Loucy (cell line): ENCODE measurements around the gene ZNF667.

Experiments
- H2AFZ ChIP-seq: fragments of 200-600 bp; sonication (generic); 2 replicates; pipeline ENCODE4 v1.6.0; 2016; ENCODE audit warnings: antibody characterized with exemption, mild to moderate bottlenecking, low read length, moderate library complexity
- H3F3A ChIP-seq: fragments of 200-600 bp; 2 replicates; pipeline ENCODE4 v1.6.0; 2016; ENCODE audit warnings: antibody characterized with exemption, low read depth, mild to moderate bottlenecking
- H3K27me3 ChIP-seq: fragments of 200-600 bp; sonication (generic); 2 replicates; pipeline ENCODE4 v1.6.1; 2014; ENCODE audit warnings: low read length, mild to moderate bottlenecking; ENCODE audit not compliant: insufficient read depth, poor library complexity, severe bottlenecking
- H3K36me3 ChIP-seq: fragments of 200-600 bp; sonication (generic); 2 replicates; pipeline ENCODE4 v1.6.1; 2016; ENCODE audit warnings: low read length; ENCODE audit not compliant: insufficient read depth
- H3K4me1 ChIP-seq: fragments of 200-600 bp; sonication (generic); 2 replicates; pipeline ENCODE4 v1.5.1; 2014; ENCODE audit warnings: low read length, mild to moderate bottlenecking; ENCODE audit not compliant: insufficient read depth, poor library complexity, severe bottlenecking
- H3K4me2 ChIP-seq: fragments of 200-600 bp; sonication (generic); 2 replicates; pipeline ENCODE4 v1.6.0; 2014; ENCODE audit warnings: antibody characterized with exemption, low read length, low read depth, mild to moderate bottlenecking; ENCODE audit not compliant: poor library complexity, severe bottlenecking
- H3K4me3 ChIP-seq: fragments of 200-600 bp; sonication (generic); 2 replicates; pipeline ENCODE4 v1.5.1; 2014; ENCODE audit warnings: low read length, mild to moderate bottlenecking, mixed read lengths; ENCODE audit not compliant: poor library complexity, severe bottlenecking
- H3K79me2 ChIP-seq: fragments of 200-600 bp; sonication (generic); 2 replicates; pipeline ENCODE4 v1.6.1; 2014; ENCODE audit warnings: low read length; ENCODE audit not compliant: insufficient read depth
- H3K9ac ChIP-seq: fragments of 200-600 bp; sonication (generic); 2 replicates; pipeline ENCODE4 v1.6.0; 2014; ENCODE audit warnings: mild to moderate bottlenecking, low read depth, low read length, moderate library complexity; ENCODE audit not compliant: poor library complexity, severe bottlenecking
- H3K9me2 ChIP-seq: fragments of 200-600 bp; sonication (generic); replicated peaks from 2 replicates; pipeline ENCODE4 v1.6.1; 2016; ENCODE audit warnings: low read depth, low read length, mixed read lengths
- H3K9me3 ChIP-seq: fragments of 200-600 bp; sonication (generic); 2 replicates; pipeline ENCODE4 v1.6.1; 2014; ENCODE audit warnings: mild to moderate bottlenecking, antibody characterized with exemption, low read length, low read depth; ENCODE audit not compliant: insufficient read depth
- H4K20me1 ChIP-seq: fragments of 200-600 bp; sonication (generic); 2 replicates; pipeline ENCODE4 v1.6.0; 2014; ENCODE audit warnings: antibody characterized with exemption, low read length, mild to moderate bottlenecking; ENCODE audit not compliant: insufficient read depth, poor library complexity, severe bottlenecking
- EZH2phosphoT487 ChIP-seq: fragments of 200-600 bp; IDR thresholded peaks from 2 replicates; pipeline ENCODE4 v1.6.1; 2018; ENCODE audit warnings: antibody characterized with exemption, mild to moderate bottlenecking, moderate library complexity, borderline replicate concordance
- TF ChIP-seq, protein P1 (sequence below): fragments of 200-600 bp; sonication (generic); conservative IDR thresholded peaks from 2 replicates; pipeline ENCODE4 v1.5.1; 2014; ENCODE audit warnings: mild to moderate bottlenecking, antibody characterized with exemption, low read length

The ZNF667 gene

DNA sequence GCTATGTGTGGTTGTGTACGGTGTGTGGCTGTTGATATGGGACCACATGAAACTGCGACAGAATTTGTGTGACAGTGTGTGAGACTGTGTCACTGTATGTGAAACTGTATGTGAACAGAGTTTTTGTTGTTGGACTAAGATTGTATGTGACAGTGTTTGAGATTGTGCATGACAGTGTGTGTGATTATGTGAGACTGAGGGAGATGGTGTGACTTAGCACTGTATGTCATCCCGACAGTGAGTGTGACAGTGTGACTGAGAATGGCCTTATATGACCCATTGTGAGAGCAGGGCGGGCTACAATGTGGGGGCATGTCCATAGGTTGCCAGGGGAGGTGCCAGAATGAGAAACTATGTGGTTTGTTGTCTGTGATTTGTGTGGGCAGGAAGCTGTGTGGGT lies 72.1 kb downstream of the ZNF667 start:
- Histone ChIP-seq H3K4me3 (peak overlapping the region; percentile 95), H3K4me1 (peaks cover 13% of the 10 kb centered on the region), H3K9me3 (peaks cover 3% of the 10 kb centered on the region; the same call in 1 of the 2 replicates), H3K9me2 (no peaks in the 10 kb centered on the region), H4K20me1 (no peaks in the 10 kb centered on the region), H3K79me2 (peaks cover 12% of the 10 kb centered on the region; the same call in 1 of the 2 replicates), H3K36me3 (peaks cover 10% of the 10 kb centered on the region; the same call in 1 of the 2 replicates), H3K9ac (peak overlapping the region; percentile 82), H3K27me3 (no peaks in the 10 kb centered on the region), H3F3A (no peaks in the 10 kb centered on the region), H2AFZ (0 out of 2 replicates have a peak overlapping the region, but pooled peaks have one; percentile 98), H3K4me2 (peak overlapping the region; percentile 81)
- no peak for TF ChIP-seq EZH2phosphoT487
- TF ChIP-seq, protein P1, sequence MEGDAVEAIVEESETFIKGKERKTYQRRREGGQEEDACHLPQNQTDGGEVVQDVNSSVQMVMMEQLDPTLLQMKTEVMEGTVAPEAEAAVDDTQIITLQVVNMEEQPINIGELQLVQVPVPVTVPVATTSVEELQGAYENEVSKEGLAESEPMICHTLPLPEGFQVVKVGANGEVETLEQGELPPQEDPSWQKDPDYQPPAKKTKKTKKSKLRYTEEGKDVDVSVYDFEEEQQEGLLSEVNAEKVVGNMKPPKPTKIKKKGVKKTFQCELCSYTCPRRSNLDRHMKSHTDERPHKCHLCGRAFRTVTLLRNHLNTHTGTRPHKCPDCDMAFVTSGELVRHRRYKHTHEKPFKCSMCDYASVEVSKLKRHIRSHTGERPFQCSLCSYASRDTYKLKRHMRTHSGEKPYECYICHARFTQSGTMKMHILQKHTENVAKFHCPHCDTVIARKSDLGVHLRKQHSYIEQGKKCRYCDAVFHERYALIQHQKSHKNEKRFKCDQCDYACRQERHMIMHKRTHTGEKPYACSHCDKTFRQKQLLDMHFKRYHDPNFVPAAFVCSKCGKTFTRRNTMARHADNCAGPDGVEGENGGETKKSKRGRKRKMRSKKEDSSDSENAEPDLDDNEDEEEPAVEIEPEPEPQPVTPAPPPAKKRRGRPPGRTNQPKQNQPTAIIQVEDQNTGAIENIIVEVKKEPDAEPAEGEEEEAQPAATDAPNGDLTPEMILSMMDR, result no peak

DNA sequence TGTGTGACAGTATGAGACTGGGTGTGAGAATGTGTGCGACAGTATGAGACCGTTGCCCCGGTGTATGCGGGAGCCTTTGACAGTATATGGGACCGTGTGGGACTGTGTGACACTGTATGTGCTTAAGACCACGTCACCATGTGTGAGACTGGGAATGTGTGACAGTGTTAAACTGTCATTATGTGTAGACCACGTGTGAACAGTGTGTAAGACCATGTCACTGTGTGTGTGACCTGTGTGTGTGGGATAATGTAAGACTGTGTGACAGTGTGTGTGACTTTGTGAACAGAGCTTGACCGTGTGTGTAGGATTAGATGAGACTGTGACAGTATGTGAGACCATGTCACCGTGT lies 72.5 kb downstream of the ZNF667 start:
- Histone ChIP-seq H3K9me2 (no peaks in the 10 kb centered on the region), H2AFZ (peak overlapping the region; percentile 98)

DNA sequence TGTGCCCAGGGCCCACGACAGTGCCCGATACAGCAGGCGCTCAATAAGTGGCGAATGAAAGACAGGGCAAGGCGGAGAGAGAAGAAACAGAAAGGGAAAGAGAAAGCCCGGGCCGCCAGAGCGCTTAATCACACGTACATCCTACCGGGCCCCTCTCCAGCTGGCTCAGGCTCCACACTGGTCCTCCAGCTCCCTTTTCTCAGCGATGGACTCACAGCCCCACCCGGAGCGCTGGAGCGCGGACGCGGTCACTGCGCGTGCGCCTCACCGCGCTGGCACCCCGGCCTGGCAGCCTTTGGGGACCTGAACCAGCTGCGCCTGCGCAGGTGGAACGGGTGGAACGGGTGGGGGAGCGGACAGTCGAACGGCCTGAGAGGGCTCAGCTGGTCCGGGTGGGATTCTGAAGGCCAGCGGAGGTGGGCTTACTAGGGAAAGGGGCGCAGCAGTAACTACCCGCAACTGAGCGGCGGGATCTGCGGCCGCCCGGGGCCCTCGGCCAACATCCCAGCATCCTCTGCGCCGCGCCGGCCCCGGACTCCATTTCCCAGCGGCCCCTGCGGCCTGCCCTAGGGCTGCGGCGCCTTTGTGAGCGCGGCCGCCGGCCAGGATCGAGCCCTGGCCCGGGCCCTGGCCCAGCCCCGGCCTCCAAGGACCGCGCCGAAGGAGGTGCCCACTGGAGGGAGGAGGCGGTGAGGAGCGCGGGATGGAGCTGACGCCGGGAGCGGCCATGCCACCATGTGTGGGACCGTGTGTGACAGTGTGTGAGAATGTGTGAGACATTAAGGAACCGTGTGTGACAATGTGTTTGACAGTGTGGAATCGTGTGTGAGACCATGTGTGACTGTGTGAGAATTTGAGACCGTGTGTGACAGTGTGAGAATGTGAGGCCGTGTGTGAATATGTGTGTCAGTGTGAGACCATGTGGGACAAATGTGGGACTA lies 73.1 kb downstream of the ZNF667 start, which contains the start of gene ZNF583:
ZNF583 (plus strand) TSS at position 569 of the 941 bp plus-strand sequence. CDS start 2,783 bp downstream, outside the sequence.
- Histone ChIP-seq H3K36me3 (peaks cover 5% of the 10 kb centered on the region; the same call in 1 of the 2 replicates), H3K9me3 (no peaks in the 10 kb centered on the region; the same call in 1 of the 2 replicates), H3K9ac (peak within 1 kb of the TSS; percentile 82), H3K4me3 (peak within 1 kb of the TSS; percentile 95), H3K9me2 (no peaks in the 10 kb centered on the region), H3F3A (no peaks in the 10 kb centered on the region), H3K4me1 (peaks cover 13% of the 10 kb centered on the region), H4K20me1 (no peaks in the 10 kb centered on the region), H2AFZ (peak within 1 kb of the TSS; percentile 98), H3K27me3 (no peaks in the 10 kb centered on the region), H3K4me2 (peak within 1 kb of the TSS; percentile 81), H3K79me2 (peaks cover 12% of the 10 kb centered on the region; the same call in 1 of the 2 replicates)
- no peak for TF ChIP-seq EZH2phosphoT487
- TF ChIP-seq, protein P1, result no peak

More for the DNA sequence above, 72.5 kb downstream of the ZNF667 start:
- Histone ChIP-seq H3F3A (no peaks in the 10 kb centered on the region), H3K36me3 (peaks cover 8% of the 10 kb centered on the region; the same call in 1 of the 2 replicates), H3K9me3 (no peaks in the 10 kb centered on the region; the same call in 1 of the 2 replicates), H3K4me3 (peak overlapping the region; percentile 95), H3K79me2 (peaks cover 12% of the 10 kb centered on the region; the same call in 1 of the 2 replicates), H3K4me1 (peaks cover 13% of the 10 kb centered on the region), H3K9ac (peak overlapping the region; percentile 82), H4K20me1 (no peaks in the 10 kb centered on the region), H3K27me3 (no peaks in the 10 kb centered on the region), H3K4me2 (peak overlapping the region; percentile 81)
- TF ChIP-seq, protein P1, result no peak
- no peak for TF ChIP-seq EZH2phosphoT487
